Measurements from ENCODE around the gene TMCC1.

- TF ChIP-seq CTCF (IDR thresholded peaks at IDR 0.05): no peak
- TF ChIP-seq POLR2A (IDR thresholded peaks at IDR 0.05): no peak
Observed at GRCh38 chr3:129727707-129728106, 165.8 kb downstream of the TMCC1 start.
